Measurements from ENCODE around the gene TTC13. TPM values are rescaled to one million over a fixed set of nuclear protein-coding genes. Genes with fewer than 3 reads are reported as not detected.

The TTC13 gene
- polyA plus RNA-seq, 3 donors: 9.2 to 24.4 (median 10.8) TPM

DNA sequence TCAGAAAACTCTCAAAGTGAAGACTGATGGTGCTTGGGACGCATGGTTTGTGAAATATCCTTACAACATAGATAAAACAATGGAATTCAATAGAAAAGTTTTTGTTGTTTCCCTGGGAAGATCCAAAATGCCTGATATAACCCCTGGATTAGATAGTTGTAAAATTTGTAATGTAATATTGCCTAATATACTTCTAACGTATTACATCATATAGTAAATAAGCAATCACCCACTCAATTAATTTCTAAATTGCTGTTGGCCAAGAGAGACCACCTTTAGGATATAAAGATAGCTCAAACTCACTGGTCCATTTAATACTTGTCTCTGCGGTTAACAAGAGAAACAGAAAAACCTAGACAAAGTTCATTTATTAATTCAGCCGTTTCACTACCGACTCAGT is 42.2 kb downstream of the TTC13 start:
- Histone ChIP-seq H3K9ac (ENCODE audit: insufficient read depth, low read length, poor library complexity, severe bottlenecking) (no peak overlapping the region), H3K9me3 (replicated peaks in 1 of 2; ENCODE audit: control insufficient read depth in 1 of 2, insufficient read depth in 1 of 2, low read length in 2 of 2) (no peaks in the 10 kb centered on the region), H3K27me3 (ENCODE audit: control insufficient read depth in 2 of 2, insufficient read depth in 2 of 2, low read length in 2 of 2) (no peaks in the 10 kb centered on the region), H3K4me3 (replicated peaks in 1 of 3; ENCODE audit: low read depth in 2 of 3, low read length in 3 of 3) (no peak overlapping the region), H3K79me2 (ENCODE audit: insufficient read depth, low read length) (no peaks in the 10 kb centered on the region), H3K4me1 (ENCODE audit: control insufficient read depth in 1 of 2, insufficient read depth in 2 of 2, low read length in 2 of 2) (no peaks in the 10 kb centered on the region), H3K36me3 (replicated peaks in 1 of 2; ENCODE audit: control insufficient read depth in 1 of 2, insufficient read depth in 2 of 2, low read length in 2 of 2) (peaks cover 46 to 99% of the 10 kb centered on the region in 2 donors), H3K27ac (ENCODE audit: low read depth in 1 of 2, low read length in 2 of 2) (no peak overlapping the region), H2AFZ (ENCODE audit: insufficient read depth, low read depth, low read length, poor library complexity, severe bottlenecking) (no peak overlapping the region), H3K4me2 (replicated peaks; ENCODE audit: extremely low read depth, low read length, poor library complexity, severe bottlenecking) (no peak overlapping the region), H4K20me1 (ENCODE audit: insufficient read depth, low read length) (no peaks in the 10 kb centered on the region)
- H3K4me3 Mint-ChIP-seq: no peak overlapping the region
- no peaks in the 10 kb centered on the region for H3K27me3 Mint-ChIP-seq (ENCODE audit: low read depth in 3 of 3)
- peaks cover 78 to 79% of the 10 kb centered on the region in 2 donors for H3K36me3 Mint-ChIP-seq
- no peak overlapping the region for H3K27ac Mint-ChIP-seq
- intact Hi-C loops (cut with micrococcal nuclease): no loop called here
- no peak for DNase-seq
- 100% methylated on average over 2 of the region's 5 CpGs for WGBS (ENCODE audit: insufficient coverage)
- H3K9me3 Mint-ChIP-seq: no peaks in the 10 kb centered on the region
- H3K4me1 Mint-ChIP-seq: no peaks in the 10 kb centered on the region
- TF ChIP-seq, protein P1, sequence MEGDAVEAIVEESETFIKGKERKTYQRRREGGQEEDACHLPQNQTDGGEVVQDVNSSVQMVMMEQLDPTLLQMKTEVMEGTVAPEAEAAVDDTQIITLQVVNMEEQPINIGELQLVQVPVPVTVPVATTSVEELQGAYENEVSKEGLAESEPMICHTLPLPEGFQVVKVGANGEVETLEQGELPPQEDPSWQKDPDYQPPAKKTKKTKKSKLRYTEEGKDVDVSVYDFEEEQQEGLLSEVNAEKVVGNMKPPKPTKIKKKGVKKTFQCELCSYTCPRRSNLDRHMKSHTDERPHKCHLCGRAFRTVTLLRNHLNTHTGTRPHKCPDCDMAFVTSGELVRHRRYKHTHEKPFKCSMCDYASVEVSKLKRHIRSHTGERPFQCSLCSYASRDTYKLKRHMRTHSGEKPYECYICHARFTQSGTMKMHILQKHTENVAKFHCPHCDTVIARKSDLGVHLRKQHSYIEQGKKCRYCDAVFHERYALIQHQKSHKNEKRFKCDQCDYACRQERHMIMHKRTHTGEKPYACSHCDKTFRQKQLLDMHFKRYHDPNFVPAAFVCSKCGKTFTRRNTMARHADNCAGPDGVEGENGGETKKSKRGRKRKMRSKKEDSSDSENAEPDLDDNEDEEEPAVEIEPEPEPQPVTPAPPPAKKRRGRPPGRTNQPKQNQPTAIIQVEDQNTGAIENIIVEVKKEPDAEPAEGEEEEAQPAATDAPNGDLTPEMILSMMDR (IDR thresholded peaks at IDR 0.05): no peak

DNA sequence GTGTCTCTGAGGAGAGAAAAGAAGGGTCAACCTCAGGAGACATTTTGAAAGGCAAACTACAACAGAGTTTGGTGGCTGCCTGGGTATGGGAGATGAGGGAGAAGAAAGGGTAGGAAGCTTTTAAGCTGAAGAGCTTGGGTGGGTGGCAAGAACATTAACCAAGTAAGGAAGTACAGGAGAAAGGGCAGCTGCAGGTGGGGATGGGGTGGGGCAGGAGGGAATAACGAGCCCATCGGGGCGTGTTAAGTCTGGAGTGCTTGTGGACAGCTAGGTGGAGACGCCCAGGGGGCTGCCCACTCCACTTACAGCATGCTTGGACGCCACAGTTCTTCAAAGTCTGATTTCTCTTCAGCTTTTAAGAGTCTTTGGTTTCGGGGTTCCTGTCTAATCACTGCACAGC is 42.8 kb downstream of the TTC13 start:
- Histone ChIP-seq H3K79me2 (ENCODE audit: insufficient read depth, low read length) (no peaks in the 10 kb centered on the region), H3K9ac (ENCODE audit: insufficient read depth, low read length, poor library complexity, severe bottlenecking) (no peak overlapping the region), H4K20me1 (ENCODE audit: insufficient read depth, low read length) (no peaks in the 10 kb centered on the region), H3K27me3 (ENCODE audit: control insufficient read depth in 2 of 2, insufficient read depth in 2 of 2, low read length in 2 of 2) (no peaks in the 10 kb centered on the region), H3K36me3 (replicated peaks in 1 of 2; ENCODE audit: control insufficient read depth in 1 of 2, insufficient read depth in 2 of 2, low read length in 2 of 2) (peaks cover 51 to 99% of the 10 kb centered on the region in 2 donors), H3K4me3 (replicated peaks in 1 of 3; ENCODE audit: low read depth in 2 of 3, low read length in 3 of 3) (no peak overlapping the region), H3K4me1 (ENCODE audit: control insufficient read depth in 1 of 2, insufficient read depth in 2 of 2, low read length in 2 of 2) (no peaks in the 10 kb centered on the region), H3K4me2 (replicated peaks; ENCODE audit: extremely low read depth, low read length, poor library complexity, severe bottlenecking) (no peak overlapping the region), H3K9me3 (replicated peaks in 1 of 2; ENCODE audit: control insufficient read depth in 1 of 2, insufficient read depth in 1 of 2, low read length in 2 of 2) (no peaks in the 10 kb centered on the region), H3K27ac (ENCODE audit: low read depth in 1 of 2, low read length in 2 of 2) (no peak overlapping the region), H2AFZ (ENCODE audit: insufficient read depth, low read depth, low read length, poor library complexity, severe bottlenecking) (no peak overlapping the region)
- intact Hi-C loops (cut with micrococcal nuclease): no loop called here
- TF ChIP-seq, protein P1 (IDR thresholded peaks at IDR 0.05): no peak
- H3K9me3 Mint-ChIP-seq: no peaks in the 10 kb centered on the region
- WGBS (ENCODE audit: insufficient coverage): 100% methylated on average over 2 of the region's 6 CpGs
- H3K36me3 Mint-ChIP-seq: peaks cover 83% of the 10 kb centered on the region in 2 donors
- H3K4me1 Mint-ChIP-seq: no peaks in the 10 kb centered on the region
- H3K27me3 Mint-ChIP-seq (ENCODE audit: low read depth in 3 of 3): no peaks in the 10 kb centered on the region
- no peak for DNase-seq
- H3K4me3 Mint-ChIP-seq: no peak overlapping the region
- peak overlapping the region in 1 of 7 donors; percentile 0 for H3K27ac Mint-ChIP-seq

All from CD14-positive monocyte (primary cell).